ENCODE measurements around the gene MAPKAPK2.

MAPKAPK2 gene

DNA sequence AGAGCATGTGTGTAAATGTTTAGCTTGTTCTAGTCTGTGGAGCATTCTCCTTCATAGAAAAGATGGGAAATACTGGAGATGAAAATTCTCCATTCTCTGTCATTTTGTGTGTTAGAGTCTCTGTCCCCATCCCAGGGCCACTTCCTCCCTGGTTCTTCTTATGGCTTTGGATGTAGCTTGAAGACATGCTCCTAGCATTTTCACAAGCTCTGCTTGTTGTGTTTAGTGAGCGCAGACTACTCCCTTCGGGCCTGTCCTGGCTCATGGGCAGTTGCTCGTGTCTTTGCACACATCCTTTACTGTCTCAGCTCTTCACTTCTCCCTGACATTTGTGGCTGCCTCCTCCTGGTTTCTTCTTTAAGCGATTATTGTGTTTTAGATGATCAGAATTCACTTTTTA, 30.4 kb downstream of the MAPKAPK2 start:
- Histone ChIP-seq H3K4me1 (ENCODE audit: control insufficient read depth, insufficient read depth, low read length) (peaks cover 18% of the 10 kb centered on the region; the same call in 1 of the 2 replicates), H3K9me3 (ENCODE audit: control insufficient read depth, insufficient read depth, low read depth, low read length) (no peaks in the 10 kb centered on the region), H3K4me3 (ENCODE audit: low read depth, low read length) (no peak overlapping the region), H3K27ac (ENCODE audit: low read depth, low read length) (no peak overlapping the region), H3K27me3 (ENCODE audit: control insufficient read depth, insufficient read depth, low read length) (no peaks in the 10 kb centered on the region), H3K36me3 (ENCODE audit: control insufficient read depth, insufficient read depth, low read length) (no peaks in the 10 kb centered on the region), H3K9ac (ENCODE audit: low read length) (no peak overlapping the region)

DNA sequence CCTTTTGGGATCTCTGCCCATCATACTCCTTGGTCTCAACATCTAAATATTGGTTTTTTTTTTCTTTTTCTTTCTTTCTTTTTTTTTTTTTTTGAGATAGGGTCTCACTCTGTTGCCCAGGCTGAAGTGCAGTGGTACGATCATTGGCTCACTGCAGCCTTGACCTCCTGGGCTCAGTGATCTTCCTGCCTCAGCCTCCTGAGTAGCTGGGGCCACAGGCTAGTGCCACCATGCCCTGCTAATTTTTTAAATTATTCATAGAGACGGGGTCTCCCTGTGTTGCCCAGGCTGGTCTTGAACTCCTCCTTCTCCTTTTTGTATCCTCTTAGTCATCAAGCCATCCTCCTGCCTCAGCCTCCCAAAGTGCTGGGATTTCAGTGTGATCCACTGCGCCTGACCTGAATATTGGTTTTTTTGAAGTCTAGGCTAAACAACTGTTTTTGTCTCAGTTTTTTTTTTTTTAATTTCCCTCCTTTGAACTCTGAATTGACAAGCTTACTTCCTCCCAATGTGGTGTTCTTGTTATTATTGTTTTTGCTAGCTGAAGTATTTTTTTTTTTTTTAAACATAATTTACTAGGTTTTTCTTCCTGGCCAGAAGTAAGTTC, 30.9 kb downstream of the MAPKAPK2 start:
- Histone ChIP-seq H3K36me3 (ENCODE audit: control insufficient read depth, insufficient read depth, low read length) (no peaks in the 10 kb centered on the region), H3K27ac (ENCODE audit: low read depth, low read length) (no peak overlapping the region), H3K27me3 (ENCODE audit: control insufficient read depth, insufficient read depth, low read length) (no peaks in the 10 kb centered on the region), H3K4me3 (ENCODE audit: low read depth, low read length) (no peak overlapping the region), H3K9ac (ENCODE audit: low read length) (no peak overlapping the region), H3K4me1 (ENCODE audit: control insufficient read depth, insufficient read depth, low read length) (peaks cover 18% of the 10 kb centered on the region; the same call in 1 of the 2 replicates), H3K9me3 (ENCODE audit: control insufficient read depth, insufficient read depth, low read depth, low read length) (no peaks in the 10 kb centered on the region)

DNA sequence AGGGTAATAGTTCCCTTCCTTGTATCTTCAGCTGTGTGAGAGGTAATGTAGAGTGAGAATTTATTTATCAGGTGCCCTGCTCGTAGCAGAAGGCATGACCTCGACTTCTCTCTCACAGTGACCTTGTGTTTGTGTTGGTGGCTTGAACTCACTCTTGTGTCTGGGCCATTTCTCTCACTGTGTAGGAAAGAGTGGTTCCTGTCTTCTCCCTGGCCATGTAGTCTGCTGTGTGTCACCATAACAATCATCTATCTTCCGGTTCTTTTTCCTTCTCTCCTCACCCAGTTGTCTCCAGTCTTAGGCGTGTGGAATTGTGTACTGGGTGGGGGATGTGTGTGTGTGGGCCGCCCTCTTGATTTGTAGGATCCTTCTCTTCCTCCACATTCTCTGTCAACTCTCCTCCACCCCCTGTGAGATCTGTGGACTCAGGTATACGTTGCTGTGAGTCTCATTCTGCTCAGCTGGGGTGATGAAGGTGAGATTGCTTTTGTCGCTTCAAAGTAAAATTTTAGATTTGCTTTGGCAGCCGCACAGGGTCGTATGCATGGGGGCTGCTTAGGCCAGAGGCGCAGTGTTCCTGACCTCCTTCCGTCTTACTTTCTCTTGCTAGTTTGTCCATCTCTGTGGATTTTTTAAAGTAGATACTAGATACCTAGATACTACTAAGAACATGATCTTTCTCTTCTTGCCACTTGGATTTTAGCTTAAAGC, 31.6 kb downstream of the MAPKAPK2 start:
- no peak overlapping the region for H3K9ac ChIP-seq (ENCODE audit: low read length)
- no peaks in the 10 kb centered on the region for H3K9me3 ChIP-seq (ENCODE audit: control insufficient read depth, insufficient read depth, low read depth, low read length)
- H3K27me3 ChIP-seq (ENCODE audit: control insufficient read depth, insufficient read depth, low read length), result no peaks in the 10 kb centered on the region
- peaks cover 18% of the 10 kb centered on the region; the same call in 1 of the 2 replicates for H3K4me1 ChIP-seq (ENCODE audit: control insufficient read depth, insufficient read depth, low read length)
- H3K27ac ChIP-seq (ENCODE audit: low read depth, low read length), result no peak overlapping the region
- no peaks in the 10 kb centered on the region for H3K36me3 ChIP-seq (ENCODE audit: control insufficient read depth, insufficient read depth, low read length)
- no peak overlapping the region for H3K4me3 ChIP-seq (ENCODE audit: low read depth, low read length)

DNA sequence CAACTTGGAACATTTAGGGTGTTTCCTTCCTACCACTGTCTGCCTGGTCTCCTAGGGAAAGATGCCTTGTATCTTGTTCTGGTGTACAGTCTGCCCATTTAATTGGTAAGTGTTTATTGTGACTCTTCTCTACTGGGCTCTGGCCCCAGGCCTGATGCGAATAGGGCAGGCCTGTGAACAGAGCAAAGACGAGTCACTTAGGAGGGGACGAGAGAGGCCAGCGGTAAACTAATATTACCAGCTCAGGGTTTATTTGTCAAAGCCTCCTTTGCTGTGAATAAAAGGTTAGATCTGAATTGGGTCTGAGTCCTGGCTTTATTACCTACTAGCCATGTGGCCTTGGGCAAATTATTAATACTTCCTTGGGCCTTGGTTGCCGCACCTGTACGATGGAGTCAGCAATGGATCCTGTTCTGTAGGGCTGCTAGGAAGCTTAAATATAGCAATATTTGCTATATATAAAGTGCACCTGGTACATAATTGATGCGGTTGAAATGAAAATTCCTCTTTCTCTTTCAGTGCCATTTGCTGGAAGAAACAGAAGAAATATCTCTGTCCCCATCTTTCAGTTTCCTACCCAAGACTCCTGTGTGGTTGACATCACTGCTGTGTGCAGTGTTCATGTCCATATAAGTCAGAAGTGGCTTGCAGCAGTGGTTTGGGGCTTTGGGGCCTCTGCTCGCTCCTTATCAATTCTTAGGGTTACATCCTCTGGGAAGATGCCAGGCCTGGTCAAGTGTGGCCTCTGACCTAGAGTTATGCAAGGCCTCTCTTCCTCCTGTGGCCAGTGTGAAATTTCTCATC, 32.4 kb downstream of the MAPKAPK2 start:
- Histone ChIP-seq H3K9me3 (ENCODE audit: control insufficient read depth, insufficient read depth, low read depth, low read length) (no peaks in the 10 kb centered on the region), H3K4me1 (ENCODE audit: control insufficient read depth, insufficient read depth, low read length) (peaks cover 18% of the 10 kb centered on the region; the same call in 1 of the 2 replicates), H3K36me3 (ENCODE audit: control insufficient read depth, insufficient read depth, low read length) (no peaks in the 10 kb centered on the region), H3K27ac (ENCODE audit: low read depth, low read length) (no peak overlapping the region), H3K9ac (ENCODE audit: low read length) (no peak overlapping the region), H3K4me3 (ENCODE audit: low read depth, low read length) (no peak overlapping the region), H3K27me3 (ENCODE audit: control insufficient read depth, insufficient read depth, low read length) (no peaks in the 10 kb centered on the region)

DNA sequence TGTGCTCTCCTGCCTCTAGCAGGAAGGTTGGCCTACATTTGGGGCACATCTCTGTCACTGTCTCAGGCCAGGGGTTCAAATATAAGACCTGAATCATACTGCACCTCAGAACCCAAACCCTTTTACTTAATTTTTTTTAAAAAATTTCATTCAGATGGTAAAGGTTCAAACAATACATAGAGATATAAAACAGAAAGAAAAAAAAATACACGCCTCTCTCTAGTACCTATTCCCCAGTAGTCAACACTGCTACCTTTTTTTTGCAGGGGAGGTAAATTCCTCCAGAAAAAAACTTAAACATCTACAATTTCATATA, 32.9 kb downstream of the MAPKAPK2 start:
- H3K27ac ChIP-seq (ENCODE audit: low read depth, low read length), result no peak overlapping the region
- peaks cover 19% of the 10 kb centered on the region for H3K4me1 ChIP-seq (ENCODE audit: control insufficient read depth, insufficient read depth, low read length)
- H3K4me3 ChIP-seq (ENCODE audit: low read depth, low read length), result no peak overlapping the region

GRCh38 chr1:206719169-206719839, 34.6 kb downstream of the MAPKAPK2 start:
- Histone ChIP-seq H3K9ac (ENCODE audit: low read length) (no peak overlapping the region), H3K4me3 (ENCODE audit: low read depth, low read length) (no peak overlapping the region), H3K27ac (ENCODE audit: low read depth, low read length) (no peak overlapping the region), H3K27me3 (ENCODE audit: control insufficient read depth, insufficient read depth, low read length) (no peaks in the 10 kb centered on the region), H3K4me1 (ENCODE audit: control insufficient read depth, insufficient read depth, low read length) (peaks cover 22% of the 10 kb centered on the region), H3K9me3 (ENCODE audit: control insufficient read depth, insufficient read depth, low read depth, low read length) (no peaks in the 10 kb centered on the region), H3K36me3 (ENCODE audit: control insufficient read depth, insufficient read depth, low read length) (no peaks in the 10 kb centered on the region)

More for the DNA sequence above, 32.9 kb downstream of the MAPKAPK2 start:
- Histone ChIP-seq H3K9me3 (ENCODE audit: control insufficient read depth, insufficient read depth, low read depth, low read length) (no peaks in the 10 kb centered on the region), H3K36me3 (ENCODE audit: control insufficient read depth, insufficient read depth, low read length) (no peaks in the 10 kb centered on the region), H3K9ac (ENCODE audit: low read length) (no peak overlapping the region), H3K27me3 (ENCODE audit: control insufficient read depth, insufficient read depth, low read length) (no peaks in the 10 kb centered on the region)

- H3K36me3 ChIP-seq (ENCODE audit: control insufficient read depth, insufficient read depth, low read length), result no peaks in the 10 kb centered on the region
Observed at GRCh38 chr1:206721454-206721853, 36.7 kb downstream of the MAPKAPK2 start.

GRCh38 chr1:206722751-206723461, 38.2 kb downstream of the MAPKAPK2 start:
- no peak overlapping the region for H3K27ac ChIP-seq (ENCODE audit: low read depth, low read length)
- H3K4me3 ChIP-seq (ENCODE audit: low read depth, low read length), result no peak overlapping the region
- no peak overlapping the region for H3K9ac ChIP-seq (ENCODE audit: low read length)

More at GRCh38 chr1:206721454-206721853, 36.7 kb downstream of the MAPKAPK2 start:
- H3K4me3 ChIP-seq (ENCODE audit: low read depth, low read length), result no peak overlapping the region
- H3K27ac ChIP-seq (ENCODE audit: low read depth, low read length), result no peak overlapping the region
- H3K9ac ChIP-seq (ENCODE audit: low read length), result no peak overlapping the region
- H3K27me3 ChIP-seq (ENCODE audit: control insufficient read depth, insufficient read depth, low read length), result no peaks in the 10 kb centered on the region
- H3K9me3 ChIP-seq (ENCODE audit: control insufficient read depth, insufficient read depth, low read depth, low read length), result no peaks in the 10 kb centered on the region
- peaks cover 28% of the 10 kb centered on the region for H3K4me1 ChIP-seq (ENCODE audit: control insufficient read depth, insufficient read depth, low read length)

GRCh38 chr1:206723462-206723804, 38.7 kb downstream of the MAPKAPK2 start:
- Histone ChIP-seq H3K36me3 (ENCODE audit: control insufficient read depth, insufficient read depth, low read length) (no peaks in the 10 kb centered on the region), H3K9ac (ENCODE audit: low read length) (no peak overlapping the region), H3K4me1 (ENCODE audit: control insufficient read depth, insufficient read depth, low read length) (peaks cover 25% of the 10 kb centered on the region), H3K27ac (ENCODE audit: low read depth, low read length) (no peak overlapping the region), H3K9me3 (ENCODE audit: control insufficient read depth, insufficient read depth, low read depth, low read length) (no peaks in the 10 kb centered on the region), H3K27me3 (ENCODE audit: control insufficient read depth, insufficient read depth, low read length) (no peaks in the 10 kb centered on the region), H3K4me3 (ENCODE audit: low read depth, low read length) (no peak overlapping the region)

More at GRCh38 chr1:206722751-206723461, 38.2 kb downstream of the MAPKAPK2 start:
- no peaks in the 10 kb centered on the region for H3K9me3 ChIP-seq (ENCODE audit: control insufficient read depth, insufficient read depth, low read depth, low read length)
- no peaks in the 10 kb centered on the region for H3K27me3 ChIP-seq (ENCODE audit: control insufficient read depth, insufficient read depth, low read length)
- H3K4me1 ChIP-seq (ENCODE audit: control insufficient read depth, insufficient read depth, low read length), result peaks cover 25% of the 10 kb centered on the region
- no peaks in the 10 kb centered on the region for H3K36me3 ChIP-seq (ENCODE audit: control insufficient read depth, insufficient read depth, low read length)

DNA sequence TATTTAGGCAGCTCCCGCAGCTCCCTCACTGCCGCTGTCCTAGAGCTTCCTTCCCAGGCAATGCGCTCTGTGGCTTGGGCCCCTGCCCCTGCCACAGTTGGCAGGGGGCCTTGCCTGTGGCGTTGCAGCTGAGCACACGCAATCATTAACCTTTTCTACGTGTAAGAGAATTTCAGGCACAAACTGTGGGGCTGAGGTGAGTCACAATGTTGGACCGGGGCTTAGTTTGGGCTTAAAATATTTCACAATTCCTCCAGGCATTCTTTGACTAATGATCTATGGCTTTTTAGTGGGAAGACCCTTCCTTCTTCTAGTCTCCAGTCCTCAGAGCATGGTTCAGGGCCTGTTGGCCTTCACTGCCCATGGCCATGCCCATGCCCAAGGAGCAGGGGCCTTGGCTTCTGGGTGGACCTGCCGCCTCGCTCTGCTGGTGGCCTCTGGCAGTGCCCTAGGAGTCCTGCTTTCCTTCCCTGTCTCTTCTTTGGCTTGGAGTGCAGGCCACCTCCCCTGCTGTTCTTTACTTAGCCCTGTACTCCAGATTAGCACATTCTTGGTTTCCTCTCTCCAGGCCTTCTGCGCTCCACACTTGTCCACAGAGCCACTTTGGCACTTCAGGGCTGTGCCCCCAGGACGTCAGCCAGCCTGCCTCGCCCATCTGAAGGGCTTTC, 39.2 kb downstream of the MAPKAPK2 start:
- Histone ChIP-seq H3K9ac (ENCODE audit: low read length) (no peak overlapping the region), H3K27me3 (ENCODE audit: control insufficient read depth, insufficient read depth, low read length) (no peaks in the 10 kb centered on the region), H3K4me3 (ENCODE audit: low read depth, low read length) (no peak overlapping the region), H3K9me3 (ENCODE audit: control insufficient read depth, insufficient read depth, low read depth, low read length) (no peaks in the 10 kb centered on the region), H3K36me3 (ENCODE audit: control insufficient read depth, insufficient read depth, low read length) (peaks cover 2% of the 10 kb centered on the region; the same call in 1 of the 2 replicates), H3K27ac (ENCODE audit: low read depth, low read length) (no peak overlapping the region), H3K4me1 (ENCODE audit: control insufficient read depth, insufficient read depth, low read length) (peaks cover 25% of the 10 kb centered on the region)
